ENCODE measurements around the gene UBE2L3.

GRCh38 chr22:21569459-21570170 is 2.1 kb downstream of the UBE2L3 start:
- no peak for TF ChIP-seq GATA3 (IDR thresholded peaks at IDR 0.05; ENCODE audit: low read depth, low read length)
- TF ChIP-seq GATA2 (IDR thresholded peaks at IDR 0.05; ENCODE audit: low read depth, low read length) = no peak

Data from SH-SY5Y (cell line).